Activated CD4-positive, alpha-beta memory T cell treated with anti-CD3 and anti-CD28 coated beads for 36 hours (primary cell): ENCODE results near the gene MTMR1. TPM values are rescaled to one million over a fixed set of nuclear protein-coding genes. Genes with fewer than 3 reads are reported as not detected.

Experiments used
- CTCF ChIA-PET: fragments of 350-600 bp; sonication (Branson Sonifier 250); formaldehyde crosslinking; loops from one replicate; lab custom pipeline; 2021; ENCODE audit warnings: antibody characterized with exemption, inconsistent platforms; lab: Charles Lee
- POLR2A ChIA-PET: fragments of 350-600 bp; sonication (Branson Sonifier 250); formaldehyde crosslinking; loops from one replicate; lab custom pipeline; 2021; ENCODE audit warnings: antibody characterized with exemption; lab: Charles Lee
- DNase-seq: peaks from one replicate; pipeline ENCODE4 v3.0.0-alpha.2; 2020
- H3K27ac Mint-ChIP-seq: one replicate; pipeline ENCODE4 v1.8.0; 2021; ENCODE audit warnings: mixed read lengths
- H3K27me3 Mint-ChIP-seq: one replicate; pipeline ENCODE4 v1.8.0; 2021; ENCODE audit warnings: mixed read lengths
- H3K36me3 Mint-ChIP-seq: one replicate; pipeline ENCODE4 v1.8.0; 2021; ENCODE audit warnings: mixed read lengths
- H3K4me1 Mint-ChIP-seq: one replicate; pipeline ENCODE4 v1.8.0; 2021; ENCODE audit warnings: low read depth, mixed read lengths
- H3K4me3 Mint-ChIP-seq: one replicate; pipeline ENCODE4 v1.8.0; 2021; ENCODE audit warnings: mild to moderate bottlenecking, mixed read lengths
- H3K9me3 Mint-ChIP-seq: one replicate; pipeline ENCODE4 v1.8.0; 2021; ENCODE audit warnings: mixed read lengths
- intact Hi-C: fragments of 100-400 bp; cut with micrococcal nuclease; formaldehyde crosslinking; loops from one replicate; pipeline ENCODE4 v1.15.1; 2023
- total RNA-seq, 2 experiments: library from RNA; stranded (reverse); gene quantifications; one replicate each; pipeline ENCODE4 v1.2.3, GENCODE V29; 2021

MTMR1 gene
- total RNA-seq, 2 experiments from 2014 or later: 43.2 to 44.4 TPM

DNA sequence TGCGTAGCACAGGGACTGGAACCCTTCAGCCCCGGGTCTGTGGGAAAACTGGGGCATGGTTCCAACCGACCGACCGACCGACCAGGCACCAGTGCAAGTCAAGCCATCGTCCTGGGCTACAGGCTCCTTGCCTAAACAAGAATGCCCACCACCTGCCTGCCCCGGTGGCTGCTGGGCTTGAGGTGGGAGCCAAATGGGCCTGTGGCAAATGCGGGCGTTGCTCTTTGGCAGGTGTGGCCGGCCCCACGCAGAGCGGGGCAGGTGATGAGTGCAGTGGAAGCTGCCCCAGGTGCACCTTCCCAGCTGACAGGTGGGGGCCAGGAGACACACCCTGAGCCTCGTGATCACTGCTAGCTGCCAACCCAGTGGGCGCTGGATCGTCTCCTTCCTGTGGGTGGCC lies 77.9 kb downstream of the MTMR1 start:
- POLR2A ChIA-PET: no interaction called here
- intact Hi-C loops: loop anchor here (5.0 to 10.0 kb wide), 2 partner anchors 124 to 211 kb away; partner anchors contain the start of genes CD99L2 and HMGB3
- Mint-ChIP-seq H3K36me3 (no peaks in the 10 kb centered on the region), H3K27me3 (no peaks in the 10 kb centered on the region), H3K27ac (no peak overlapping the region), H3K4me3 (no peak overlapping the region), H3K9me3 (no peaks in the 10 kb centered on the region), H3K4me1 (peaks cover 10% of the 10 kb centered on the region)
- CTCF ChIA-PET: interaction anchor here (1.5 to 4.8 kb wide), 5 partner anchors 9 to 380 kb away, joined by 5 to 120 read pairs (median 9); no protein-coding TSS in a partner anchor
- no peak for DNase-seq

GRCh38 chrX:150772150-150772970 lies 79.2 kb downstream of the MTMR1 start:
- ChIA-PET POLR2A (interaction anchor here (1.1 kb wide), 1 partner anchor 310 kb away, joined by 6 read pairs; no protein-coding TSS in a partner anchor), CTCF (interaction anchor here (0.6 to 4.8 kb wide), 21 partner anchors 10 to 379 kb away, joined by 3 to 120 read pairs (median 4); partner anchors contain the start of gene HMGB3)
- peak; percentile 81 for DNase-seq
- Mint-ChIP-seq H3K9me3 (no peaks in the 10 kb centered on the region), H3K4me3 (no peak overlapping the region), H3K27me3 (no peaks in the 10 kb centered on the region), H3K27ac (no peak overlapping the region), H3K36me3 (no peaks in the 10 kb centered on the region), H3K4me1 (peaks cover 7% of the 10 kb centered on the region)
- intact Hi-C loops: loop anchor here (1.0 to 10.0 kb wide), 4 partner anchors 122 to 310 kb away; partner anchors contain the start of genes CD99L2 and HMGB3

DNA sequence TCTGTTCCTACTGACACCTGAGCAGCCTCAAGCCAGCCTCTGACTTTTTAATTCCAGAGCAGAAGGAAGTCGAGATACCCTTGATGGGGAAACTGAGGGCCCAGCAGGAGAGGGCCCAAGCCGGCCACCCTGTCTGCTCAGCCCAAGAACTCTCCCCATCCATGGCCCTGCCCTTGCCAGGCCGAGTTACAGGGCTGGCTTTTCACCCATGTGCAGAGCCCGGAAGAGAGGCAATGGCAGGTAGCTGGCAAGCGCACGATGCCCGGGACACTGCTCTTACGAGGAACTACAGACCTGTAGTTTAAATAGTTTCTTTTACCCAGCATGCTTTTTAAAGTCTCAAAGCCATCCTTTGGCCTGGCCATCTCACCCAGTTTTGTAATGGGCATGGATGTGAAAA lies 79.9 kb downstream of the MTMR1 start:
- no peak overlapping the region for H3K4me3 Mint-ChIP-seq
- POLR2A ChIA-PET: no interaction called here
- intact Hi-C loops: loop anchor here (5.0 to 10.0 kb wide), 2 partner anchors 122 to 209 kb away; partner anchors contain the start of genes CD99L2 and HMGB3

DNA sequence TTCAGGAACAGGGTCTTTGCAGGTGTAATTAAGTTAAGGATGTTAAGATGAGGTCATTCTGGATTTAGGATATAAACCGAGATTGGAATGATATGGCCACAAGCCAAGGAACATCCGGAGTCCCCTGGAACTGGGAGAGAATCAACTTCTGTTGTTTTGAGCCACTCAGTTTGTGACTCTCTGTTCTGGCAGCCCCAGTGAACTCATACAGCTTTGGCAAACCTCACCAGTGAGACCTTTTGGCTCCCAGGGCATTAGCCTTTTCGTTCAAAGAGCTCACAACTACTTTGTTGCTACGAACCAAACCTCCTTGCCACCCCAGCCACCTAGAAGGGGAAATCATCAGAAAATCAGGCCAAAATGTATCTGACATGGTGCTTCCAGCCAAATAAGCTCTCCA lies 80.4 kb downstream of the MTMR1 start:
- Mint-ChIP-seq H3K27me3 (no peaks in the 10 kb centered on the region), H3K9me3 (no peaks in the 10 kb centered on the region), H3K4me3 (no peak overlapping the region), H3K27ac (no peak overlapping the region), H3K4me1 (no peaks in the 10 kb centered on the region), H3K36me3 (no peaks in the 10 kb centered on the region)
- ChIA-PET POLR2A (no interaction called here), CTCF (interaction anchor here (1.5 to 4.8 kb wide), 2 partner anchors 217 to 309 kb away, joined by 5 to 120 read pairs; no protein-coding TSS in a partner anchor)
- DNase-seq: no peak
- intact Hi-C loops: loop anchor here (5.0 to 10.0 kb wide), 2 partner anchors 121 to 209 kb away; partner anchors contain the start of genes CD99L2 and HMGB3

More for the DNA sequence above, 79.9 kb downstream of the MTMR1 start:
- no peaks in the 10 kb centered on the region for H3K36me3 Mint-ChIP-seq
- peaks cover under 1% of the 10 kb centered on the region for H3K4me1 Mint-ChIP-seq
- CTCF ChIA-PET: interaction anchor here (1.5 to 4.8 kb wide), 2 partner anchors 218 to 309 kb away, joined by 5 to 120 read pairs; no protein-coding TSS in a partner anchor
- H3K27ac Mint-ChIP-seq: no peak overlapping the region
- H3K9me3 Mint-ChIP-seq: no peaks in the 10 kb centered on the region
- DNase-seq: no peak
- H3K27me3 Mint-ChIP-seq: no peaks in the 10 kb centered on the region

DNA sequence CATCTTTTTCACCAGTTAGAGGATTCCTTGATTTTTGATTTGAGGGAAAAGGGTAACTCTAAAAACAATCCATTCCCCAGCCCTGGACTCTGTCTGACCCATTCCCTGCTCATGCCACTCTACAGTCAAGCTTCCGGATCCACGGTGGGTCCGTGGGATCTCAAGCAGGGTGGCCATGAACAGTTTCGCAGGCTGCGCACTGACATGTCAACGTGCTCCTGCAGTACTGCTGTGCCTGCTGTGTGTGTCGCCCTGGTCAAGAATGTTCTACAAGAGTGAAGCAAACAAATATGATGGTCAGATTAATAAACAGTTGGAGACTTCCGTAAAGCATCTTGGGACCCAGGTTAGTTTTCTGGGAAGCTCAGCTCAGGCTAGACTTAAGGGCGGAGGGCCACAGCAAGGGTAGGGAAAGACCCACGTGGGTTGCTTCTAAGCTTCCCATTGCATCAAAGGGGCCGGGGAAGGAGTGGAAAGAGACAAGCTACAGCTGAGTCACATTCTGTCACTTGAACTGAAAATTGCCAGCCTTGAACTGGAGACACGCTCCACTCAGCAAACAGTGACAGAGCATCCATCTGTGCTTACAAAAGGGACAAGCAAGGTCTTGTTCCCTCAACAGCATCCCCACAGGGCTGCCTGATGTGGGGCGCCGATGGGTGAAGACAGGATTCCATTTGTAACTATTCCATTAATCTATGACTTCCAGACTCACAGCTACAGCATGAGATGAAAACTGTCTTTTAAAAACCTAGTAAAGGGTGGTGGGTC lies 81.8 kb downstream of the MTMR1 start:
- ChIA-PET CTCF (interaction anchor here (1.7 kb wide), 1 partner anchor 307 kb away, joined by 4 read pairs; no protein-coding TSS in a partner anchor), POLR2A (no interaction called here)

DNA sequence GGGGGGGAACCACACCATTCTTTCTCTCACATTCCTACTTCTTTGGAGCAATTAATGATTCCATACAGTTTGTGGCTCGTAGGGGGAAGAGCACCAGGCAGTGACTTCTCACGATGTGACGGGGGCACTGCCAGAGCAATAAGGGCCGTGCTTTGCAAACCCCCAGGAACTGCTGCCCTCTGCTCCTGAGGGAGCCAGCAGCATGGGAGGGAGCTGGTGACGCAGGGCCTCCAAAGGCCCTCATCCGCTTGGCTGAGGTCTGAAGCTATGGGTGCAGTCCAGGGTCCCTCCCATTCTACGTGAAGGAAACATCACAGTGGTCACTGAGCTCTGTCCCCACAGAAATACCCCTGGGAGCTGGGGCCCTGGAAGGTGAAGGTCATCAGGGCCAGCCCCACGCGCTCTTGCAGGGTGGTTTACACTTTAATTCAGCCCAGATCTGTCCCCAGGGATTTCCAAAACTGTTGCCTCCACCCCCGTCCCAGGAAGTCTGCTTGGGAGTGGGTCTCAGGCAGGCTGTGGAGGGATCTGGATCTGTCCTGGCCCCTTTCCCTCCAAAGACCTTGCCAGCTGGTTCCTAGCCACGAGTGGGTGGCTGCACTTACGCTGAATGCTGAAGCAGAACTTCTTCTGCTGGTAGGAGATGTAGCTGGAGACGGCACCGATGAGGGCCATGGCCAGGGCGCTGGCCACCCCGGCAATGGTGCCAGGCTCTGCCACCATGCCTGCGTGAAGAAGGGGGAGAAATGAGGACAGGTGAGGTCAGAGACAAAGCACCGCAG lies 82.6 kb downstream of the MTMR1 start:
- Mint-ChIP-seq H3K9me3 (no peaks in the 10 kb centered on the region), H3K36me3 (no peaks in the 10 kb centered on the region), H3K27ac (no peak overlapping the region), H3K4me1 (peaks cover 9% of the 10 kb centered on the region), H3K27me3 (no peaks in the 10 kb centered on the region), H3K4me3 (no peak overlapping the region)
- intact Hi-C loops: loop anchor here (10.0 kb wide), 1 partner anchor 119 kb away; the partner anchor contains the start of gene CD99L2
- POLR2A ChIA-PET: no interaction called here
- DNase-seq: no peak
- CTCF ChIA-PET: interaction anchor here (1.7 kb wide), 1 partner anchor 306 kb away, joined by 4 read pairs; no protein-coding TSS in a partner anchor

More for the DNA sequence above, 81.8 kb downstream of the MTMR1 start:
- Mint-ChIP-seq H3K27me3 (no peaks in the 10 kb centered on the region), H3K9me3 (no peaks in the 10 kb centered on the region), H3K4me1 (peaks cover 8% of the 10 kb centered on the region), H3K36me3 (no peaks in the 10 kb centered on the region), H3K4me3 (no peak overlapping the region), H3K27ac (no peak overlapping the region)
- intact Hi-C loops: loop anchor here (5.0 to 10.0 kb wide), 2 partner anchors 120 to 207 kb away; partner anchors contain the start of genes CD99L2 and HMGB3
- no peak for DNase-seq

DNA sequence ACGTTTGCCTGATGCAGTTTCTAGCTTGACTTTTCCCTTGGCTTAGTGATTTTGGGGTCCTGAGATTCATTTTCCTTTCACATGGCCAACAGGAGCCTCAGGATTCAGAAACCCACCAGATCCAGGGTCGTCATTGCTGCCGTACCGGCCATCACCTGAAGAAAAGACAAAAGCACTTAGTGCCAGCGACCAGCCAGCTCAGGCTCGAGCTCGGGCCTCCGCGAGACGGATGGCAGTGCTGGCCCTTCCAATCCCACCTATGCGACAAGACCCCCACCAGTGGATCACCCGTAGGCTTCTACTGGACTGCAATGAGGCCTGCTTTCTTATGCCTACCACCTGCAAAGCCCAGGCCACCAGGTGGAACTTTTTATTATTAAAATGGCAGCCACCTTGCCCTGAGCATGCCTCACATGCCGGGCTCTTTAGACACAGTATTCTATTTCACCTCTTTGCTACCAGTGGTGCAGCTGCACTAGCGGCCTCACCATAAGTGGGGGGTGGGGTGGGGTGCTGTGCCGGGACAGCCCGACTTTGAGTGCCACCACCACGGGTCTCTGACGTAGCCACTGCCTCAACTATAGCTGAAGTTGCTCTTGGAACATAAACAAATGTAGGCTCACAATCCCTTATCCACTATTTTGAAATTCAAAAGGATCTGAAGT lies 84.3 kb downstream of the MTMR1 start:
- H3K36me3 Mint-ChIP-seq: no peaks in the 10 kb centered on the region
- no peak for DNase-seq
- POLR2A ChIA-PET: no interaction called here

GRCh38 chrX:150779385-150779784 lies 86.2 kb downstream of the MTMR1 start:
- DNase-seq: no peak
- peaks cover 9% of the 10 kb centered on the region for H3K4me1 Mint-ChIP-seq
- no peaks in the 10 kb centered on the region for H3K36me3 Mint-ChIP-seq
- ChIA-PET POLR2A (no interaction called here), CTCF (no interaction called here)
- H3K27me3 Mint-ChIP-seq: no peaks in the 10 kb centered on the region
- no peak overlapping the region for H3K4me3 Mint-ChIP-seq
- H3K27ac Mint-ChIP-seq: no peak overlapping the region
- intact Hi-C loops: loop anchor here (10.0 kb wide), 1 partner anchor 115 kb away; the partner anchor contains the start of gene CD99L2
- no peaks in the 10 kb centered on the region for H3K9me3 Mint-ChIP-seq

More for the DNA sequence above, 84.3 kb downstream of the MTMR1 start:
- H3K4me3 Mint-ChIP-seq: no peak overlapping the region
- no peak overlapping the region for H3K27ac Mint-ChIP-seq
- intact Hi-C loops: loop anchor here (10.0 kb wide), 1 partner anchor 117 kb away; the partner anchor contains the start of gene CD99L2
- peaks cover 9% of the 10 kb centered on the region for H3K4me1 Mint-ChIP-seq
- no peaks in the 10 kb centered on the region for H3K27me3 Mint-ChIP-seq
- H3K9me3 Mint-ChIP-seq: no peaks in the 10 kb centered on the region
- CTCF ChIA-PET: interaction anchor here (1.0 kb wide), 1 partner anchor 304 kb away, joined by 4 read pairs; no protein-coding TSS in a partner anchor

- Mint-ChIP-seq H3K27ac (no peak overlapping the region), H3K36me3 (no peaks in the 10 kb centered on the region), H3K4me3 (no peak overlapping the region), H3K4me1 (peaks cover 9% of the 10 kb centered on the region), H3K27me3 (no peaks in the 10 kb centered on the region), H3K9me3 (no peaks in the 10 kb centered on the region)
- no peak for DNase-seq
- ChIA-PET POLR2A (no interaction called here), CTCF (interaction anchor here (0.7 to 0.8 kb wide), 2 partner anchors 10 to 301 kb away, joined by 4 read pairs; no protein-coding TSS in a partner anchor)
- intact Hi-C loops: no loop called here
These were observed 88.5 kb downstream of the MTMR1 start for GRCh38 chrX:150781677-150782076.

DNA sequence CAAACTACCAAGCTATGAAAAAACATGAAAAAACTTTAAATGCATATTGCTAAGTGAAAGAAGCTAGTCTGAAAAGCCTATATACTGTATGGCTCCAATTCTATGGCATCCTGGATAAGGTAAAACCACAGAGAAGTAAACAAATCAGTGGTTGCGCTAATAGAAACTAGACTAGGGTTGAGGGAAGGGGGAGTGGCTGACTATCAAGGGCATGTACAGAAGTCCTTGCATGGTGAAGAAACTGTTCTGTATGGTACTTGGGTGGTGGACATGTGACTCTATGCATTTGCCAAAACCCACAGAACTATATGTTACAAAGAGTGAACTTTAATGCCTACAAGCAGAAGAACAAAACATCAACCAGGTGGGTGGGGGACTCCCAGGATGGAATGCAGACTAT lies 96.8 kb downstream of the MTMR1 start:
- ChIA-PET CTCF (no interaction called here), POLR2A (no interaction called here)
- H3K4me1 Mint-ChIP-seq: peaks cover 7% of the 10 kb centered on the region
- H3K36me3 Mint-ChIP-seq: peaks cover 25% of the 10 kb centered on the region
- no peak for DNase-seq
- intact Hi-C loops: no loop called here
- H3K27me3 Mint-ChIP-seq: no peaks in the 10 kb centered on the region
- no peak overlapping the region for H3K27ac Mint-ChIP-seq
- no peak overlapping the region for H3K4me3 Mint-ChIP-seq
- no peaks in the 10 kb centered on the region for H3K9me3 Mint-ChIP-seq
